Hepatocyte (in vitro differentiated cells): Measurements from ENCODE around the gene KLK15. TPM values are rescaled to one million over a fixed set of nuclear protein-coding genes. Genes with fewer than 3 reads are reported as not detected.

ENCODE experiments used
- DNase-seq: peaks from one replicate; pipeline ENCODE4 v3.0.0-alpha.2; 2016; ENCODE audit warnings: low spot score
- H2AFZ ChIP-seq: fragments of 200-600 bp; sonication (generic); 2 replicates; pipeline ENCODE4 v1.6.0; 2016; ENCODE audit warnings: antibody characterized with exemption, mild to moderate bottlenecking
- H3K27ac ChIP-seq: fragments of 200-600 bp; sonication (generic); 2 replicates; pipeline ENCODE4 v1.5.1; 2016; ENCODE audit warnings: mild to moderate bottlenecking
- H3K27me3 ChIP-seq: fragments of 200-600 bp; sonication (generic); 2 replicates; pipeline ENCODE4 v1.6.1; 2016
- H3K36me3 ChIP-seq: fragments of 200-600 bp; sonication (generic); replicated peaks from 2 replicates; pipeline ENCODE4 v1.5.1; 2016; ENCODE audit warnings: low read depth; ENCODE audit not compliant: insufficient read depth
- H3K4me1 ChIP-seq: fragments of 200-600 bp; sonication (generic); 2 replicates; pipeline ENCODE4 v1.5.1; 2016; ENCODE audit warnings: mild to moderate bottlenecking, moderate library complexity; ENCODE audit not compliant: insufficient read depth
- H3K4me2 ChIP-seq: fragments of 200-600 bp; sonication (generic); 2 replicates; pipeline ENCODE4 v1.6.0; 2016
- H3K4me3 ChIP-seq: fragments of 200-600 bp; sonication (generic); 2 replicates; pipeline ENCODE4 v1.5.1; 2016; ENCODE audit warnings: mild to moderate bottlenecking
- H3K79me2 ChIP-seq: fragments of 200-600 bp; sonication (generic); 2 replicates; pipeline ENCODE4 v1.6.0; 2017; ENCODE audit warnings: mild to moderate bottlenecking
- H3K9me2 ChIP-seq: fragments of 200-600 bp; sonication (generic); replicated peaks from 2 replicates; pipeline ENCODE4 v1.6.0; 2017; ENCODE audit warnings: mild to moderate bottlenecking; ENCODE audit not compliant: insufficient read depth
- H3K9me3 ChIP-seq: fragments of 200-600 bp; sonication (generic); 2 replicates; pipeline ENCODE4 v1.5.1; 2016; ENCODE audit warnings: low read depth, mild to moderate bottlenecking
- H4K20me1 ChIP-seq: fragments of 200-600 bp; sonication (generic); 2 replicates; pipeline ENCODE4 v1.6.0; 2016; ENCODE audit warnings: mild to moderate bottlenecking; ENCODE audit not compliant: insufficient read depth, poor library complexity, severe bottlenecking
- EZH2 ChIP-seq: fragments of 200-600 bp; sonication (generic); IDR thresholded peaks from 2 replicates; pipeline ENCODE4 v1.6.1; 2016; ENCODE audit warnings: antibody characterized with exemption, mild to moderate bottlenecking, borderline replicate concordance
- EZH2phosphoT487 ChIP-seq: fragments of 200-600 bp; sonication (generic); IDR thresholded peaks from one replicate; pipeline ENCODE4 v1.6.1; 2018; ENCODE audit warnings: antibody characterized with exemption, mild to moderate bottlenecking, low read depth, moderate library complexity; ENCODE audit not compliant: unreplicated experiment, severe bottlenecking
- WGBS: methylation state at CpG from one replicate; pipeline ENCODE4 v1.1.6; 2016; ENCODE audit warnings: low lambda C conversion rate; ENCODE audit errors: missing lambda C conversion rate; 5-methylcytosine and 5-hydroxymethylcytosine counted together
- polyA plus RNA-seq: library from polyadenylated mRNA; unstranded; fragments of >200 nt; fragmentation: Nextera tagmentation; extraction: Ambion mirVana; gene quantifications from 2 replicates; pipeline ENCODE4 v1.2.1, GENCODE V29; 2016
- total RNA-seq: library from RNA; depleted of rRNA; stranded (reverse); fragments of >200 nt; gene quantifications from 2 replicates; pipeline ENCODE4 v1.2.3, GENCODE V29; 2014
- TF ChIP-seq, protein P1 (sequence below): fragments of 200-600 bp; sonication (generic); IDR thresholded peaks from 2 replicates; pipeline ENCODE4 v1.5.1; 2016; ENCODE audit warnings: antibody characterized with exemption, mild to moderate bottlenecking; ENCODE audit not compliant: poor library complexity

Gene KLK15
- total and polyA plus RNA-seq, 2 experiments from 2014 or later, result not detected

DNA sequence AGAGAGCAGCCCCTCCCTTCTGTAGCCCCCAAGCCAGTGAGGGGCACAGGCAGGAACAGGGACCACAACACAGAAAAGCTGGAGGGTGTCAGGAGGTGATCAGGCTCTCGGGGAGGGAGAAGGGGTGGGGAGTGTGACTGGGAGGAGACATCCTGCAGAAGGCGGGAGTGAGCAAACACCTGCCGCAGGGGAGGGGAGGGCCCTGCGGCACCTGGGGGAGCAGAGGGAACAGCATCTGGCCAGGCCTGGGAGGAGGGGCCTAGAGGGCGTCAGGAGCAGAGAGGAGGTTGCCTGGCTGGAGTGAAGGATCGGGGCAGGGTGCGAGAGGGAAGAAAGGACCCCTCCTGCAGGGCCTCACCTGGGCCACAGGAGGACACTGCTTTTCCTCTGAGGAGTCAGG is 25.5 kb upstream of the KLK15 start:
- Histone ChIP-seq H3K36me3 (no peaks in the 10 kb centered on the region), H3K4me1 (no peaks in the 10 kb centered on the region), H2AFZ (no peak overlapping the region), H3K9me3 (no peaks in the 10 kb centered on the region), H3K27ac (no peak overlapping the region), H3K9me2 (no peaks in the 10 kb centered on the region), H4K20me1 (no peaks in the 10 kb centered on the region), H3K79me2 (no peaks in the 10 kb centered on the region), H3K27me3 (peaks cover 19% of the 10 kb centered on the region), H3K4me2 (no peak overlapping the region), H3K4me3 (no peak overlapping the region)
- 15% methylated on average over 7 of the region's 7 CpGs for WGBS
- TF ChIP-seq EZH2 (no peak), EZH2phosphoT487 (no peak)
- TF ChIP-seq, protein P1, sequence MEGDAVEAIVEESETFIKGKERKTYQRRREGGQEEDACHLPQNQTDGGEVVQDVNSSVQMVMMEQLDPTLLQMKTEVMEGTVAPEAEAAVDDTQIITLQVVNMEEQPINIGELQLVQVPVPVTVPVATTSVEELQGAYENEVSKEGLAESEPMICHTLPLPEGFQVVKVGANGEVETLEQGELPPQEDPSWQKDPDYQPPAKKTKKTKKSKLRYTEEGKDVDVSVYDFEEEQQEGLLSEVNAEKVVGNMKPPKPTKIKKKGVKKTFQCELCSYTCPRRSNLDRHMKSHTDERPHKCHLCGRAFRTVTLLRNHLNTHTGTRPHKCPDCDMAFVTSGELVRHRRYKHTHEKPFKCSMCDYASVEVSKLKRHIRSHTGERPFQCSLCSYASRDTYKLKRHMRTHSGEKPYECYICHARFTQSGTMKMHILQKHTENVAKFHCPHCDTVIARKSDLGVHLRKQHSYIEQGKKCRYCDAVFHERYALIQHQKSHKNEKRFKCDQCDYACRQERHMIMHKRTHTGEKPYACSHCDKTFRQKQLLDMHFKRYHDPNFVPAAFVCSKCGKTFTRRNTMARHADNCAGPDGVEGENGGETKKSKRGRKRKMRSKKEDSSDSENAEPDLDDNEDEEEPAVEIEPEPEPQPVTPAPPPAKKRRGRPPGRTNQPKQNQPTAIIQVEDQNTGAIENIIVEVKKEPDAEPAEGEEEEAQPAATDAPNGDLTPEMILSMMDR, result no peak
- peak; percentile 37 for DNase-seq

DNA sequence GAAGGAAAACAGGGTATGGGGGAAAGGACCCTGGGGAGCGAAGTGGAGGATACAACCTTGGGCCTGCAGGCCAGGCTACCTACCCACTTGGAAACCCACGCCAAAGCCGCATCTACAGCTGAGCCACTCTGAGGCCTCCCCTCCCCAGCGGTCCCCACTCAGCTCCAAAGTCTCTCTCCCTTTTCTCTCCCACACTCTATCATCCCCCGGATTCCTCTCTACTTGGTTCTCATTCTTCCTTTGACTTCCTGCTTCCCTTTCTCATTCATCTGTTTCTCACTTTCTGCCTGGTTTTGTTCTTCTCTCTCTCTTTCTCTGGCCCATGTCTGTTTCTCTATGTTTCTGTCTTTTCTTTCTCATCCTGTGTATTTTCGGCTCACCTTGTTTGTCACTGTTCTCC is 24.0 kb upstream of the KLK15 start:
- Histone ChIP-seq H2AFZ (no peak overlapping the region), H3K4me2 (no peak overlapping the region)

DNA sequence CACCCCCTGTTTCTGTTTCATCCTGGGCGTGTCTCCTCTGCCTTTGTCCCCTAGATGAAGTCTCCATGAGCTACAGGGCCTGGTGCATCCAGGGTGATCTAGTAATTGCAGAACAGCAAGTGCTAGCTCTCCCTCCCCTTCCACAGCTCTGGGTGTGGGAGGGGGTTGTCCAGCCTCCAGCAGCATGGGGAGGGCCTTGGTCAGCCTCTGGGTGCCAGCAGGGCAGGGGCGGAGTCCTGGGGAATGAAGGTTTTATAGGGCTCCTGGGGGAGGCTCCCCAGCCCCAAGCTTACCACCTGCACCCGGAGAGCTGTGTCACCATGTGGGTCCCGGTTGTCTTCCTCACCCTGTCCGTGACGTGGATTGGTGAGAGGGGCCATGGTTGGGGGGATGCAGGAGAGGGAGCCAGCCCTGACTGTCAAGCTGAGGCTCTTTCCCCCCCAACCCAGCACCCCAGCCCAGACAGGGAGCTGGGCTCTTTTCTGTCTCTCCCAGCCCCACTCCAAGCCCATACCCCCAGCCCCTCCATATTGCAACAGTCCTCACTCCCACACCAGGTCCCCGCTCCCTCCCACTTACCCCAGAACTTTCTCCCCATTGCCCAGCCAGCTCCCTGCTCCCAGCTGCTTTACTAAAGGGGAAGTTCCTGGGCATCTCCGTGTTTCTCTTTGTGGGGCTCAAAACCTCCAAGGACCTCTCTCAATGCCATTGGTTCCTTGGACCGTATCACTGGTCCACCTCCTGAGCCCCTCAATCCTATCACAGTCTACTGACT is 21.4 kb upstream of the KLK15 start, which contains the start of gene KLK3:
Gene KLK3, plus strand, starts transcription at position 280 of the 775 bp plus-strand sequence. Its CDS starts 41 bp downstream, at position 321.
- Histone ChIP-seq H2AFZ (no peak within 1 kb of the TSS), H3K9me2 (no peaks in the 10 kb centered on the region), H4K20me1 (no peaks in the 10 kb centered on the region), H3K36me3 (no peaks in the 10 kb centered on the region), H3K27me3 (peaks cover 16% of the 10 kb centered on the region), H3K79me2 (no peaks in the 10 kb centered on the region), H3K4me3 (no peak within 1 kb of the TSS), H3K27ac (no peak within 1 kb of the TSS), H3K4me1 (no peaks in the 10 kb centered on the region), H3K9me3 (no peaks in the 10 kb centered on the region), H3K4me2 (no peak within 1 kb of the TSS)
- 75% methylated on average over 6 of the region's 9 CpGs for WGBS
- no peak for DNase-seq
- TF ChIP-seq EZH2phosphoT487, result no peak
- TF ChIP-seq, protein P1, result no peak
- TF ChIP-seq EZH2, result no peak

More for the DNA sequence above, 24.0 kb upstream of the KLK15 start:
- Histone ChIP-seq H3K27ac (no peak overlapping the region), H3K79me2 (no peaks in the 10 kb centered on the region), H3K9me2 (no peaks in the 10 kb centered on the region), H3K4me3 (no peak overlapping the region), H3K27me3 (peaks cover 17% of the 10 kb centered on the region), H3K36me3 (no peaks in the 10 kb centered on the region), H3K4me1 (no peaks in the 10 kb centered on the region), H4K20me1 (no peaks in the 10 kb centered on the region), H3K9me3 (no peaks in the 10 kb centered on the region)
- TF ChIP-seq EZH2phosphoT487 (no peak), EZH2 (no peak)
- TF ChIP-seq, protein P1, result no peak
- no peak for DNase-seq
- WGBS, result 89% methylated on average over 5 of the region's 6 CpGs
